ENCODE data around the gene UPF2.
"Not testable (repeated sequence)": the region's sequence is repeated elsewhere in the genome, so short reads cannot be mapped to it uniquely, and the experiment has no call there.

UPF2 gene

DNA sequence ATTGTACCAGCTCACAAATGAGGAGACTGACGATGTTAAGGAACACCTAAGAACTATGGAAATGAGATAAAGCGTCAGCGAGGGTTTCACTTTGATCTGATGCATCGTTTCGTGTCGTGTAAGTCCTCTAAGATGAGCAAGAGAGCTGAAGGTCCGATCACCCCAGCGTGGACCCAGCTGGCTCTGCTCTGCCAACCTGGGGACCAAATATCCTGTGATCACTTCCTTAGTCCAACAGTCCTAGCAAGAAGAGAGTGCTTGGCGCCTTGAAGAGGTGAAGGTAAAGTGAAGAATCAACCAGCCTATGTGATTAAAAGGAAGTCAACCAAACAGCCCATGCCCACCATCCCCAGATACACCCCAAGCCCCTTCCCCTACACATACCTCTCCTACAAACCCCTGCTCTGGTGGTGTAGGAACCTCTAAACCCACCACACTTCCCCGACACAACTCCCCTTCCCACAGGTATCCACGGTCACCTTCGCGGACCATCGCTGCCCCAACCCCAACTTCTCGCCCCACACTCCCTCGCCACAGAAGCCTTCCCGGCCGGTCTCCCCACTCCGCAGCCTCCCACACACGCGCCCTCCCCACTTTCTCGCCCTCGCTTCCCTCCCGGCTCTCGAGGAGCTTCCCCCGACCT lies 722 bp downstream of the UPF2 start:
- DNase-seq, result no peak

DNA sequence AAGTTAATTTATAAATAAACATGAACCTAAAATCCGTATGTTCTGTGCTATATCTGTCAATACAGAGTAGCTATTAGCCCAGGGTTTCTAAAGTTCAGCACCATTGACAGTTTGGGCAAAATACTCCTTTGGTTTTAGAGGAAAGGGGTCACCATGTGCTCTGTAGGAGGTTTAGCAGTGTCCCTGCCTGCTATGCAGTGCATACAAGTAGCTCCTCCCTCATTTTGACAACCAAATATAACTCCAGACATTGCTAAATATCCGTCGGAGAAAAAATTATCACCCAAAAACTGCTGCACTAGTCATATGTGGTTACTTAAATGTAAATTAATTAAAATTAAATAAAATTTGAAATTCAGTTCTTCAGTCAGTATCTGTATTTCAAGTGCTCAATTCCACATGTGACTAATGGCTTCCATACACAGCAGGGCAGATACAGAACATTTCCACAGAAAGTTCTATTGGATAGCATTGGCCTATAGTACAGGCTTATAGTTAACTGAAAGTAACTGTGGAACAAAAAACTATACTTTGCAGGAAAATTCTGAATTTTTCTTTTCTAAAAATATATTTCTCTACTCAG lies 6.4 kb downstream of the UPF2 start:
- no peak for DNase-seq

DNA sequence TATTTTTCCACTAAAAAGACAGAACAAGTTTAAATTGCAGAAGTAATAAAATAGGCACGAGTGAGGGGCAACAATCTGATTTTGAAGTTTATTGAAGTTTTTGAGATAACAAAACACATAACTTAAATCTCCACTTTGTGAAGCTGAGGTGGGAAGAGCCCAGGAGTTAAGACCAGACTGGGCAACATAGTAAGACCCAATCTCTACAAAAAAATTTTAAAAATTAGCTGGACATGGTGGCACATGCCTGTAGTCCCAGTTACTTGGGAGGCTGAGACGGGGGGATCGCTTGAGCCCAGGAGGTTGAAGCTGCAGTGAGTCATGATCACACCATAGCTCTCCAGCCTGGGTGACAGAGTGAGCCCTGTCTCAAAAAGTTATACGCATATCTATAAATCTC lies 11.2 kb downstream of the UPF2 start:
- DNase-seq, result no peak

DNA sequence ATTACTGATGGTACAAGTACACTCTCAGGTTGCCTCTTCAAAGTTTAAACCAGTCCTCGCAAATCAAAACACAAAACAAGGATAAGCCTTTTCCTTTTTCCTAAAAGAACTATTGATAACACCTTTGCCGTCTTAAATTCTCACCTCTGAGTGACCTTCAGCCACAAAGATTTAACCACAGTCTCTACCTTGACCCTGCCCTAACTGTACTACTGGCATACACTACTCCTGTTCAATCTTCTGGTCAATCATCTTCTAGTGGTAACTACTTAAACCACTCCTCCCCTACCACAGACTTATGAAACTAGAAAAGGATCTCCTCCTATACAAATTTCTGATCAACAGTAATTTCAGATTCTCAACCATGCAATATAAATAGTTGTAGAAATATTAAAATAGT lies 15.1 kb downstream of the UPF2 start:
- DNase-seq, result no peak

DNA sequence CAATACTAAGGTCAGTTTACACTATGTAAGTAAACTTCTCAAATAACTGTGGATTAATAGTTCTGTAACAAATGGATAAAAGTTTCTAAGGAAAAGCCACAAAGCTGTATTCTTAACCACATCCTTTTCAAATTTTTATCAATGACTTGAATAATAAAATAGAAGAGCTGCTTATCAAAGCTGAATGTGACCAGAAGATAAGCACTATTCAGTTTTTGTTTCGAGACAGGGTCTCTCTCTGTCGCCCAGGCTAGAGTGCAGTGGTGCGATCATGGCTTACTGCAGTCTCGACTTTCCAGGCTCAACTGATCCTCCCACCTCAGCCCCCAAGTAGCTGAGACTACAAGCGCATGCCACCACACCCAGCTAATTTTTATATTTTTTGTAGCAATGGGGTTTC lies 17.0 kb downstream of the UPF2 start:
- DNase-seq, result no peak

DNA sequence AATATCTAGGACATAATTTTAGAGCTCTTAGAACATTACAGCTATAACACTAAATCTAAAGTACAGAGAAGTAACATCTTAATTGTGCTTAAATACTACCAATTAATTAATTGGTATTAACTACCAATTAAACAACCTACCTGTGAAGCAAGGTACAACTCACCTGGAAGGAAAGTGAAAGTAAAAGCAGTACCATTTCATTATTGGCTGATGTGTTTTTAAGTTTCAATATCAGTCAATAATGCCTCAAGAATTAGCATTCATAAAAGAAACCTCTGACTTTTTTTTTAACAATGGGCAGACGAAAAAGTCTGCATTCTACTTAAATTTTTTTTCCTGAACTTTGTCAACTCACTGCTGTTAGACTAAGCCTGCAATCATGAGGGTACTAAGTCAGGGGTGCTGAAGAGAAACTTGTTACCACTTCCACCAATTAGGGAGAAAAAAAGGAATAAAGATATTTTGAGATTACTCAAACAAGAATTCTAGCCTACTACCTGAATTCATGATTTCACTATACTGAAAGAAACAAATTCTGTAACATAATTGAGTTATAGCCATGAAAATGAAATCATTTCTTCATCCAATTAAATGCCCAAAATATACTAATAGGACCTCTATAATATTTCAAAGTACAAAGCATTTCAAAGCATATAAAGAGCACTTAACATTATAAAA lies 19.9 kb downstream of the UPF2 start:
- DNase-seq, result no peak

DNA sequence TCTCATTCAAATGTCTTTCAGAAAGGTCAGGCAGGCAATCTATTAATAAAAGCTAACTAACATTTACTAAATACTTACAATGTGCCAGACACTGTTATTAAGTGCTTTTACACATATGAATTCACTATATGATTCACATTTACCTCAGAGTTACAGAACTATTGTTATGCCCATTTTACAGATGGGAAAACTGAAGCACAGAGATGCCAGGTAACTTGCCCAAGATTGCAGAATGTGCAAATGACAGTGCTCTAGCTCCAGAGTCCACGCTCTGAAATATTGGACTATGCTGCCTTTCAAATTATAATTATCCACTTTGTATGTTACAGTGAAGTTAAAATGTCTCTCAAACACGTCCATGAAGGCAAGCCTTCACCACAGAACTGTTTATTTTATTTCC lies 22.0 kb downstream of the UPF2 start:
- DNase-seq, result no peak

DNA sequence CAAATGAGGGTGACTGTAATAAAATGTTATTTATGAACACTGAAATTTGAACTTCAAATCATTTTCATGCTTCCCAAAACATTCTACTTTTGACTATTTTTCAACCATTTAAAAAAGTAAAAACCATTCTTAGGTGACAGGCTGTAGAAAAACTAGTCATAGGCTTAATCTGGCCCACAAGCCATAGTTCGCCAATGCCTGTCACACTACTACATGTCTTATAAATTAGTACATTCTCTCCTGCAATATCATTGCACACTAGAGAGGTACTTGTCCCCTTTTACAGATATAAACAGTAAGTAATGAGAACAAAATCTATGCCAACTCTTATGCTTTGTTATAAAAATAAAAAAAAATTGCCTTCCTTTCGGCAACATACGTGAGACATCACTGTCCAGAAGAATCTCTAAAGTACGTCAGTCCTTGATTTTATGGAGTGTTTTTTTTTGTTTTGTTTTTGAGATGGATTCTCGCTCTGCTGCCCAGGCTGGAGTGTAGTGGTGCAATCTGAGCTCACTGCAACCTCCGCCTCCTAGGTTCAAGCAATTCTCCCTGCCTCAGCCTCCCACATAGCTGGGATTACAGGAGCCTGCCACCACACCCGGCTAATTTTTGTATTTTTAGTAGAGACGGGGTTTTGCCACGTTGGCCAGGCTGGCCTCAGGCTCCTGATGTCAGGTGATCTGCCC lies 23.2 kb downstream of the UPF2 start:
- no peak for DNase-seq

DNA sequence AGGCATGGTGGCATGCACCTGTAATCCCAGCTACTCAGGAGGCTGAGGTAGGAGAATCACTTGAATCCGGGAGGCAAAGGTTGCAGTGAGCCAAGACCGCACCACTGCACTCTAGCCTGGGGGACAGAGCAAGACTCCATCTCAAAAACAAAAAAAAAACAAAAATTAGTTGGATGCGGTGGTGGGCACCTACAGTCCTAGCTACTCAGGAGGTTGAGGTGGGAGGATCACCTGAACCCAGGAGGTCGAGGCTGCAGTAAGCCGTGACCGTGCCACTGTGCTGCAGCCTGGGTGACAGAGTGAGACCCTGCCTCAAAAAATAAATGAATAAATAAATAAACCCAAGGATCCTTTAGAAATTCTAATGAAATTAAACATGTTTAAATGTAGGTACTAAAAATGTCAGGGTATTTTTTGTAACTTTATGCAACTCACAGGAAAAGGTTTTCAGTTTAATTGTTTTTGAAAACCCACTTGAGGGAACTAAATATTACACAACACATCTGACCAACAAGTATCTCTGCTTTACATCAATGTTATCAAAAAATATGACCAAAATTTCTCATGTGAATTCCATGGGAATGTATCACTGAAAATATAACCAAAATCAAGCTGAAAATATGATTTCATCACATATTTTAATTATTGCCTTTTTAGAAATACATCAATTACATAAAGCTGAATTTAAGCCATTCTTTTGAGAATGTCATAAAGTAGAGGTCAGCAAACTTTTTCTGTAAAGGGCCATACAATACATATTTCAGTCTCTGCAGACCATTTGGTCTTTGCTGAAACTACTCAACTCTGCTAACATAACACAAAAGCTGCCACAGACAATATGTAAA lies 23.9 kb downstream of the UPF2 start:
- DNase-seq, result no peak

DNA sequence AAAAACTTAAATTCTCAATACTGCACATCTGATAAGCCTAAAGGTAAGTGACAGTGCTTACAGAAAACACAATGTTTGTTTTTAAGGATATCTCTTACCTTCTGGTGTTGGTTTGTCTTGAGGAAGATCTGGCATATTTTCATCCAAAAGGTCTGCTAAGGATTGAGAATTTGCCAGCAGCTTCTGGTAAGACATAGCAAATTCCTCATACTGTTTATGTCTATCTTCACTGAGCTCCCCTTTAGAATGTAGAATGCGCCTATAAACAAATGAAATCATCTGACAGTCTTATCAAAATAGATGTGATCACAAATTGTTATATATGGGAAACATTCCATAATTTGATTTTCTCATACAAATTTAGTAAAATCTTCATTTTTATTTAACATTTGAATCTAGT lies 28.7 kb downstream of the UPF2 start:
- no peak for DNase-seq

DNA sequence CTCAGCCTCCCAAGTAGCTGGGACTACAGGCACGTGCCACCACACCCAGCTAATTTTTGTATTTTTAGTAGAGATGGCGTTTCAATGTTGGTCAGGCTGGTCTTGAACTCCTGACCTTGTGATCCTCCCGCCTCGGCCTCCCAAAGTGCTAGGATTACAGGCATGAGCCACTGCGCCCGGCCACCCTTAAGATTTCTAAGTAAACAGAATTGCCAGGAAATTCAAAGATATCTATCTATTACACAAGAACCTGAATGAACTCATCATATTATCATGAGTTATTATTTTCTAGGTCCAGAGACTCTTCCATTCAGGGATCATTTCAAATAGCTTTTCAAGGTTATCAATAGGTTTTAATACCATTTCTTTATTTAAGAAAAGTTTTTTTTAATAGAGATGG lies 29.2 kb downstream of the UPF2 start:
- not testable (repeated sequence) for DNase-seq

DNA sequence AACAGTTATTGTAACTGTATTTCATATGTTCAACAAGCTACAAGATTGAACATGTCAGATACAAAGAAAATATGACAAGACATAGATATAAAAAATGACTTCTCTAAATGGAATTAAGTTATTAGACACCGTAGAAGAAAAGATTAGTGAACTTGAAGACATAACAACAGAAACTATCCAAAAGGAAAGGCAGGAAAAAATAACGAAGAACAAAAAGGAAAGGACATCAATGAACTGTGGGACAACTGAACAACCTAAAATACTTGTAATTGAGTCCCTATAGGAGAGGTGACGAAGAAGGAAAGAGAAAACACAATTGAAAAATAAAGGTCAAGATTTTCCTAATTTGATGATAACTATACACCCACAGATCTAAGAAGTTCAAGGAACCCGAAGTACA lies 32.3 kb downstream of the UPF2 start:
- no peak for DNase-seq

DNA sequence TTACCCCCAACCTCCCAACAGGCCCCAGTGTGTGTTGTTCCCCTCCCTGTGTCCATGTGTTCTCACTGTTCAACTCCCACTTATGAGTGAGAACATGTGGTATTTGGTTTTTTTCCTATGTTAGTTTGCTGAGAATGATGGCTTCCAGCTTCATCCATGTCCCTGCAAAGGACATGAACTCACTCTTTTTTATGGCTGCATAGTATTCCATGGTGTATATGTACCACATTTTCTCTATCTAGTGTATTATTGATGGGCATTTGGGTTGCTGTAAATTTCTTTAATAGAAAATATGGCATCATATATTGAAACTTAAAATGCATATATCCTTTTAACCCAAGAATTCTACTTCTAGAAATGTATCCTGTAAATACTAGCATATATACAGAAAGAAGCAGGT lies 33.8 kb downstream of the UPF2 start:
- DNase-seq, result not testable (repeated sequence)

DNA sequence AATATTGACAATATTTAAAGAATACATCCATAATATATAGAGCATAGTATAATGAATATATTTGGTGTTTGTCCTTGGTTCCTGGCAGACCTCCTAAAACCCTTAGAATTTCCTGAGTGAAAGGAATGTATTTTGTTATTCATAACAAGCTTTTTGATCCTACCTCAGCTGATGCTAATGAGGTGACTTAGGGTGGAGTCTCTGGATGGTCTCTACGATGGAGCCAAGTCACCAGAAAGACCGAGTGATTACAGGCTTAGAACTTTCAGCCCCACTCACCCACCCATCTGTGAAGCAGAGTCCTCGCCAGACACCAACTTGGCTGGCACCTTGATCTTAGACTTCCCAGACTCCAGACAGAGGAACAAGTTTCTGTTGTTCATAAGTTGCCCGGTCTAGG lies 35.9 kb downstream of the UPF2 start:
- DNase-seq, result no peak

DNA sequence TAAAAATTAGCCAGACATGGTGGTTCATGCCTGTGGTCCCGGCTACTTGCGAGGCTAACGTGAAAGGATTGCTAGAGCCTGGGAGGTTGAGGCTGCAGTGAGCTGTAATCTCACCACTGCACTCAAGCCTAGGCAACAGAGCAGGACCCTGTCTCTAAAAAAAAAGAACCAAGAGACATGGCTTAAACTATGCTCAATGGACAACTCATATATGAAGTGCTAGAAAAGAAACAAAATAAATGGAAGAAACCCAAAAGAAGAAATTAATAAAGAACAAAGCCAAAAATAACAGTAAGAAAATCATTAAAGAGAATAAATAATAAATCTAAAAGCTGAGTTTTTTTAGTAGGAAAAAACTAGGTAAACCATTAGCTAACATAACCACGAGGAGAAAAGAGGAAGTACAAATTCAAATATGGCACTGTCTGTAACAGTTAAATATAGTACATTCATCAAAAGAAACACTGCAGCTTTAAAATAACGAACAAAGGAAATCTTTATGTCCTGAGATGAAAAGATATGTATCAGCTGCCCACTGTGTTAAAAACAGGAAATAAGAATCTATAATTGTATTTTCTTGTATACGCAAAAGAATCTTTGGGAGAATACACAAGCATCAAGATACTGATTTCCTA lies 48.7 kb downstream of the UPF2 start:
- no peak for DNase-seq

DNA sequence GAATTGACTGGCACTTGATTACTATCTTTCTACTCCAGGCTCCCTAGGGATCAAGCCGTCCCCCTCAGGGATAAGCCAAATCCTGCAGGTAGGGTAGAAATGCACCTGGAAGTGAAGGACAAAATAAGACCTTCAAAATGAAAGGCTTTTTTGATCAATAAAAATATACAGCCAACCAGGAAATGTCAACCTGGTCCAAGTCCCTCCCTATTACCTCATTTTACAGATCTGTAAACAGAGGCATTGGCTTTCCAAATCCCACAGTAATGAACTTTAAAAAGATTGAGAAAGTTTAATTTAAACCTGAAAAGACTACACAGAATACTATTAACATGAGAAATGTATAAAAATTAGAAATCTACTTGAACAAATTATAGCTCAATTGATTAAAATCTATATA lies 53.7 kb downstream of the UPF2 start:
- DNase-seq, result no peak

DNA sequence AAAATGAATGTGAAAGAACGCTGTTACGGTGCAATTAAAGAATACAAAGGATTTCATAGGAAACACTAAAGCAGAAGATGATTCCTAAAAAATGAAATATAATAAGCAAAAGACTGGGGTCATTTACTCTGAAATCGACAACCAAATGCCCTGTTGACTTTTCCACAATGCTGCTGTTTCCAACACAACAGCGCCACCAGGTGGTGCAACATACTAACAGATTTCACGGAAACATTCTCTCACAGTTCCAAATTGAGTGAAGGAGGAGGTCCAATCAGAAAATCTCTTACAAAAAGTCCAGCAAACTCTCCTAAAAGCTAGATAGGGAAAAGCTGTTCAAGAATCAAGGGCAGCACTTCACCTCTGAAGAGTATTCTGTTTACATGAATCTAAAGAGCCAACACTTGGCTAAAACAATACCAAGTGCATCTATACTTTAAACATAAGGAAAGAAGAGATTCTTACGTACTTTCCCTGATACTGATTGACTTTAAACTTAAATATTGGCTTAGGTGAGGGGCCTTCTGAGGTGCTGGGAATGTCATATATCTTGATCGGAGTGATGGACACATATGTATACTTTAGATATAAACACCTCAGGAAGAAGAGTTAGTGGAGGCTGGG lies 55.9 kb downstream of the UPF2 start:
- DNase-seq, result no peak

DNA sequence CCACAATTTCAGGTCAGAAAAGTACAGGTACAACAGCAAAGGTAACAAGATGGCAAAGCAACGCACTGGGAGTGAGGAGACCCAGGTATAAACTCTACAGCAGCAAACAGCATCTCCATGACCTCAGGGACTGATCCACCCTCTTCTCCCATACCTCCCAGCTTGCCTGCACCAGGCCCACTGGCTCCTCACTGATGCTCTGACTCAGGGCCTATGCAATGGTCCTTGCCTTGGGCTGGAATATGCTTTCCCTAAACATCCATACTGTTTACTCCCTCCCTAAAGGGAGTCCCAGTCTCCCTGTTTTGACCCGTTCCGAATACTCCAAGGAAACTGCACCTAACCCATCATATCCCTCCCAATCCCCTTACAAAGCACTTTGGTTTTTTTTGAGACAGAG lies 60.4 kb downstream of the UPF2 start:
- no peak for DNase-seq

DNA sequence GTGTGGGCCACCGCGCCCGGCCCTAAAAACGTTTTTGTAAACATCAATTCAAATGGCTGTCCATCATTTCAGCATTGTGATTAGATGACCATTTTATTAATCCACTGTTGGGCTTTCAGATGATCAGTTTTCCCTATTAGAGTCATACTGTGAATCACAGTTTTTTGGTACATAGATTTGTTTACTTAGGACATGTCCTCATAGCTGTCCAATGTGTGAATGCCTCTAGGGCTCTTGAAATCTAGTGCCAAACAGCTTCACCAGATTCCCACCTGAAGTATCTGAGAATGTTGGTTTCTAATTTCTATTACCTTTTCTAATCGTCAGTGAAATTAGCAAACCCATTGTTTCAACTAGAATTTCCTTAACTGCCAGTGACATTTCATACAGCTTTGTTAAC lies 66.8 kb downstream of the UPF2 start:
- DNase-seq, result no peak

DNA sequence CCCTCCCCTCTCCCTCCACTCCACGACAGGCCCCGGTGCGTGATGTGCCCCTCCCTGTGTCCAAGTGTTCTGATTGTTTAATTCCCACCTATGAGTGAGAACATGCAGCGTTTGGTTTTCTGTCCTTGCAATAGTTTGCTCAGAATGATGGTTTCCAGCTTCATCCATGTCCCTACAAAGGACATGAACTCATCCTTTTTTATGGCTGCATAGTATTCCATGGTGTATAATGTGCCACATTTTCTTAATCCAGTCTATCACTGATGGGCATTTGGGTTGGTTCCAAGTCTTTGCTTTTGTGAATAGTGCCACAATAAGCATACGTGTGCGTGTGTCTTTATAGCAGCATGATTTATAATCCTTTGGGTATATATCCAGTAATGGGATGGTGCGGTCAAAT lies 70.1 kb downstream of the UPF2 start:
- DNase-seq, result not testable (repeated sequence)

DNA sequence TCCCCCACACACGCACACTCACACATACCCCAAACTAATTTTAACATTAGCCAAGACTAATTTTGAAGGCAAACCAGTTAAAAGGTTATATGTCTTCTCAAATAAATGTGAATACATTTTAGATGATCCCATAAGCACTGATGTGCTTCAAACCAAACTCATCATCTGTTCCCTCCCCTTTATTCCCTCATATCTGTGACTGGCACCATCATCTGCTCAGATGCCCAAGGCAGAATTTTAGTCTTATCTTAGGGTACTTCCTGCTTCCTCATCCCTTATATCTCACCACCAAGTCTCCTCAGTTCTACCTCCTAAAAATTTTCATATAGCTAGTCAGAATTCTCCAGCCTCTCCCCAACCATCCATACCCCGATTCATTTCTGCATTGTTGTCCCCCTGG lies 80.4 kb downstream of the UPF2 start:
- DNase-seq, result no peak

DNA sequence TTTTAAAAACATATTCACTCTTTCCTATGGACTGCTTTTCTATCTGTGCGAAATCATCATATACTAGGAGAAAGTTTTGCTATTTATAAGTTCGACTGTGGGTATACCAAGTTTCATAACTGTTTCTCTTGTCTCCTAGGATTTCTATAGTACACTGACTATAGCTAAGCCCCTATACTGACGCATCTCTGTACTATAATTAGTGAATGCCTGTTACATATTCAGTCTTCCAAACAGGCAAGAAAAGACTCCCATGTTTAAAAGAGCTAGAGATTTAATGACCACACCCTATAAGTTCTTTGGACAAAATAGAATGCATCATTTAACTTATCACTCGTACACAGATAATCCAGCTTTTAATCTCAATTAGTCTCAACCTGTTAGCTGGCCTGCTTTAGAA lies 80.8 kb downstream of the UPF2 start:
- DNase-seq, result no peak

Data from NCI-H1092 (cell line).